Body of pancreas (tissue), 4 donors: ENCODE data around the gene RXRA.

ENCODE experiments used
- CTCF ChIP-seq, 7 experiments: fragments of 450-650 bp in 4 of 7; fragments of 200-600 bp in 3 of 7; sonication (generic) in 3 of 7; IDR thresholded peaks; one replicate each; pipeline ENCODE4 v1.5.1; 2016 to 2019; ENCODE audit warnings: antibody characterized with exemption in 7 of 7
- POLR2A ChIP-seq, 3 donors: fragments of 450-650 bp; IDR thresholded peaks; one replicate each; pipeline ENCODE4 v1.6.1; 2016; ENCODE audit warnings: antibody characterized with exemption in 3 of 3, mild to moderate bottlenecking in 2 of 3

- TF ChIP-seq CTCF (IDR thresholded peaks at IDR 0.05) (no peak), POLR2A (IDR thresholded peaks at IDR 0.05) (no peak)
Observed at GRCh38 chr9:134408939-134409737, 82.9 kb downstream of the RXRA start.
